Measurements from ENCODE around the gene PCDH9. TPM values are rescaled to one million over a fixed set of nuclear protein-coding genes. Genes with fewer than 3 reads are reported as not detected.

The PCDH9 gene
- total and polyA plus RNA-seq, 4 experiments from 2014 or later, result 0.08 to 0.18 (median 0.14) TPM

DNA sequence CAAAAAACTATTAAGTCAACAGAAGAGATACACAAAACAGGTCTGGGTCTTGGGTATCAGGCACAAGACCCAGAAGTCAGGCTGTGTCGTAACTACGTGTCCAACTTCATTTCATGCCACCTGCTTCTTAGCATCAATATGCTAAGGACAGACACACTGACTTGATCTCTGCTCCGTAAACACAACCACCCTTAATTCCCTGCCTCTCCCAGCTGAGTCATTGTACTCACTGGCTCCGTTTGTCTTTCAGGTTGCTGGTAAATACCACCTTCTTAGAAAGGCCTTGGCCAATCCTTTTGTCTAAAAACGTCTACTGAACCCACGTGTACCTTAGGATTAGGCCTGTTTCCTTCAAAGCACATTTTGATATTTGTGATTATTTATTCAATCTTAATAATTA lies 726.2 kb downstream of the PCDH9 start:
- ChIA-PET CTCF (ENCODE audit: partially characterized antibody) (no interaction called here), POLR2A (ENCODE audit: partially characterized antibody) (no interaction called here)
- Mint-ChIP-seq H3K4me1 (no peaks in the 10 kb centered on the region), H3K27ac (no peak overlapping the region), H3K27me3 (no peaks in the 10 kb centered on the region), H3K9me3 (peaks cover 0 to 14% (median 5%) of the 10 kb centered on the region in 8 donors), H3K4me3 (no peak overlapping the region), H3K36me3 (no peaks in the 10 kb centered on the region)
- no peak for DNase-seq
- H3K4me3 ChIP-seq (ENCODE audit: low read length in 2 of 2), result no peak overlapping the region
- H3K9me3 ChIP-seq (ENCODE audit: control insufficient read depth in 1 of 2, low read length in 2 of 2), result no peaks in the 10 kb centered on the region
- H3K4me1 ChIP-seq (ENCODE audit: insufficient read depth, low read length), result no peaks in the 10 kb centered on the region
- no peaks in the 10 kb centered on the region for H3K36me3 ChIP-seq (ENCODE audit: insufficient read depth, low read length)
- H3K27me3 ChIP-seq (ENCODE audit: insufficient read depth, low read length), result no peaks in the 10 kb centered on the region
- intact Hi-C loops (cut with micrococcal nuclease), result no loop called here
- no peak overlapping the region for H3K27ac ChIP-seq (ENCODE audit: low read depth, low read length)

DNA sequence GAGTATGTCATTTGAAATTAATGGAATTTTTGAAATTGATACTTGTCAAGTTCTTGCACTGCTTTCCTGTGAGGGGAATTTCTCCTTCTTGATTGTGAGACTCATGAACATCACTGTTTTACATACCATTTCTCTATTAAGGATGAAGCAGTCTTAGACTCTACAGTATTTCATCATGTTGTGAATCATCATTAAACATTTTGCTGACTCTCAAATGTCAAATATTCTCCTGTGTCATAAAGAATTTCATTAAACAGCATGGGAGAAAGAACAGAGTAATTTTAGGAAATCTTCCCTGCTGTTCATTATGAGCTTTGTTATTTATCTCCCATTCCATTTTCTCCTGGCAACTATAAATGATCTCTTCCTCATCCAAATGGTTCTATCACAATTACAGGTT lies 729.0 kb downstream of the PCDH9 start:
- H3K4me3 Mint-ChIP-seq, result no peak overlapping the region
- H3K27ac ChIP-seq (ENCODE audit: low read depth, low read length), result no peak overlapping the region
- intact Hi-C loops (cut with micrococcal nuclease), result no loop called here
- H3K4me1 Mint-ChIP-seq, result no peaks in the 10 kb centered on the region
- POLR2A ChIA-PET (ENCODE audit: partially characterized antibody), result no interaction called here
- no peaks in the 10 kb centered on the region for H3K27me3 ChIP-seq (ENCODE audit: insufficient read depth, low read length)
- CTCF ChIA-PET (ENCODE audit: partially characterized antibody), result no interaction called here
- DNase-seq, result no peak
- H3K9me3 ChIP-seq (ENCODE audit: control insufficient read depth in 1 of 2, low read length in 2 of 2), result no peaks in the 10 kb centered on the region
- no peak overlapping the region for H3K4me3 ChIP-seq (ENCODE audit: low read length in 2 of 2)
- peaks cover 0 to 10% (median 4%) of the 10 kb centered on the region in 8 donors for H3K9me3 Mint-ChIP-seq
- no peaks in the 10 kb centered on the region for H3K36me3 Mint-ChIP-seq
- H3K36me3 ChIP-seq (ENCODE audit: insufficient read depth, low read length), result no peaks in the 10 kb centered on the region
- H3K4me1 ChIP-seq (ENCODE audit: insufficient read depth, low read length), result no peaks in the 10 kb centered on the region
- H3K27ac Mint-ChIP-seq, result no peak overlapping the region
- H3K27me3 Mint-ChIP-seq, result no peaks in the 10 kb centered on the region

DNA sequence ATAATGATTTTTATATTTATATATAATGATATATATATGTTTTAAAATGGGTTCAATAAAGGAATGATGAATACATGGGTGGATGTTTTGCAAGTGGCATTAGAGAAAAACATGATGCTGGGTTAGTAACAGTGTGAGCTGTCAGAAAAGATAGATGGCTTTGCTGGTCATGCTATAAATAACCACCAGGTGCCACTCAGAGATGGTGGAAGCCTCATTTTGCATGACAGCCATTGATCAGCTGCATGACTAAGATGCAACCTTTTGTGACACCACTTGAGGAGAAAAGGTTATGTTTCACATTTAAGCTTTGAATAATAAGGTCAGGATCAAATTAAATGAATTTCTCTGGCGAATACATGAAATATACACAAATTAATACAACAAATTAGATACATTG lies 737.7 kb downstream of the PCDH9 start:
- Histone ChIP-seq H3K36me3 (ENCODE audit: insufficient read depth, low read length) (no peaks in the 10 kb centered on the region), H3K4me3 (ENCODE audit: low read length in 2 of 2) (no peak overlapping the region), H3K27ac (ENCODE audit: low read depth, low read length) (no peak overlapping the region), H3K4me1 (ENCODE audit: insufficient read depth, low read length) (no peaks in the 10 kb centered on the region), H3K9me3 (ENCODE audit: control insufficient read depth in 1 of 2, low read length in 2 of 2) (no peaks in the 10 kb centered on the region), H3K27me3 (ENCODE audit: insufficient read depth, low read length) (no peaks in the 10 kb centered on the region)
- no peak for DNase-seq
- no peaks in the 10 kb centered on the region for H3K27me3 Mint-ChIP-seq
- H3K9me3 Mint-ChIP-seq, result peaks cover 0 to 10% (median 4%) of the 10 kb centered on the region in 8 donors
- no peaks in the 10 kb centered on the region for H3K4me1 Mint-ChIP-seq
- no peaks in the 10 kb centered on the region for H3K36me3 Mint-ChIP-seq
- intact Hi-C loops (cut with micrococcal nuclease), result no loop called here
- H3K27ac Mint-ChIP-seq, result no peak overlapping the region
- H3K4me3 Mint-ChIP-seq, result no peak overlapping the region
- ChIA-PET POLR2A (ENCODE audit: partially characterized antibody) (no interaction called here), CTCF (ENCODE audit: partially characterized antibody) (no interaction called here)

DNA sequence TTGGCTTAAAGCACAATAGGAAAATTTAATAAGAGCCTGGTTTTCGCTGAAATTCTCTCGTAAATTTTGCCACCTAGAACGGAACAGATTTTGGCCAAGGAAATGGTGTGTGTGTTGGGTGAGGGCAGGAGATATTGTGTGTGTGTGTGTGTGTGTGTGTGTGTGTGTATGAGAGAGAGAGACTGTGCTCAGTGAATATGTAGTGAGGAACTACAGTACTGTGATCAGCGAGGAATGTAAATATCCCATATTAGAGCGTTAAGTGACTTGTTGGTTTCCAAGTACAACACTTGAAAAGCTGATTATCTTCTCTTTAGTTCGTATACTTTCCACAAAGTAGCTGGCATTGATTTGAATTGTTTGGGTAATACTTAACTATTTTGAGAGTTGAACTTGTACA lies 738.9 kb downstream of the PCDH9 start:
- Mint-ChIP-seq H3K36me3 (no peaks in the 10 kb centered on the region), H3K9me3 (peaks cover 0 to 10% (median 4%) of the 10 kb centered on the region in 8 donors), H3K27me3 (no peaks in the 10 kb centered on the region), H3K4me1 (no peaks in the 10 kb centered on the region), H3K27ac (no peak overlapping the region), H3K4me3 (no peak overlapping the region)
- Histone ChIP-seq H3K9me3 (ENCODE audit: control insufficient read depth in 1 of 2, low read length in 2 of 2) (no peaks in the 10 kb centered on the region), H3K4me1 (ENCODE audit: insufficient read depth, low read length) (no peaks in the 10 kb centered on the region), H3K27ac (ENCODE audit: low read depth, low read length) (no peak overlapping the region), H3K27me3 (ENCODE audit: insufficient read depth, low read length) (no peaks in the 10 kb centered on the region), H3K4me3 (ENCODE audit: low read length in 2 of 2) (no peak overlapping the region), H3K36me3 (ENCODE audit: insufficient read depth, low read length) (no peaks in the 10 kb centered on the region)
- POLR2A ChIA-PET (ENCODE audit: partially characterized antibody), result no interaction called here
- CTCF ChIA-PET (ENCODE audit: partially characterized antibody), result no interaction called here
- DNase-seq, result no peak
- intact Hi-C loops (cut with micrococcal nuclease), result no loop called here

DNA sequence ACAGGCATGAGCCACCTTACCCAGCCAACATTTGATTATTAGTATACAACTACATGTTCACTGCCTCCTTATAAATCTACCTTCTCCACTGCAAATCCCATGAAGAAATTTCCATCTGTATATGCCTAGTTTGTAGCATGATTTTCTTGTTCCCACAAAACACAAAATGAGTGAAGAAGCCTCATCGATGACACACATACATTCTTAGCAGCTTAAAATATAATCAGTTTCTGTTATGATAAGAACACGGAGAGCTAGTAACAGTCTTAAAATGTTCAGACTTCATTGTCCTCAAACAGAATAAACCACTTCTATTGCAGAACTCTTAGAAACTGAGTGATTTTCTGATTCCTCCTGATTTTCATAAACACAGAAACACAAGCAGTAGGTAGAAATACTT lies 740.5 kb downstream of the PCDH9 start:
- H3K27ac ChIP-seq (ENCODE audit: low read depth, low read length), result no peak overlapping the region
- Mint-ChIP-seq H3K4me3 (no peak overlapping the region), H3K36me3 (no peaks in the 10 kb centered on the region), H3K27me3 (no peaks in the 10 kb centered on the region), H3K27ac (peak overlapping the region in 1 of 7 donors; percentile 53), H3K9me3 (peaks cover 0 to 7% (median 4%) of the 10 kb centered on the region in 8 donors), H3K4me1 (no peaks in the 10 kb centered on the region)
- ChIA-PET CTCF (ENCODE audit: partially characterized antibody) (no interaction called here), POLR2A (ENCODE audit: partially characterized antibody) (no interaction called here)
- intact Hi-C loops (cut with micrococcal nuclease), result no loop called here
- no peaks in the 10 kb centered on the region for H3K27me3 ChIP-seq (ENCODE audit: insufficient read depth, low read length)
- H3K36me3 ChIP-seq (ENCODE audit: insufficient read depth, low read length), result no peaks in the 10 kb centered on the region
- H3K9me3 ChIP-seq (ENCODE audit: control insufficient read depth in 1 of 2, low read length in 2 of 2), result no peaks in the 10 kb centered on the region
- DNase-seq, result no peak
- no peak overlapping the region for H3K4me3 ChIP-seq (ENCODE audit: low read length in 2 of 2)
- H3K4me1 ChIP-seq (ENCODE audit: insufficient read depth, low read length), result no peaks in the 10 kb centered on the region

DNA sequence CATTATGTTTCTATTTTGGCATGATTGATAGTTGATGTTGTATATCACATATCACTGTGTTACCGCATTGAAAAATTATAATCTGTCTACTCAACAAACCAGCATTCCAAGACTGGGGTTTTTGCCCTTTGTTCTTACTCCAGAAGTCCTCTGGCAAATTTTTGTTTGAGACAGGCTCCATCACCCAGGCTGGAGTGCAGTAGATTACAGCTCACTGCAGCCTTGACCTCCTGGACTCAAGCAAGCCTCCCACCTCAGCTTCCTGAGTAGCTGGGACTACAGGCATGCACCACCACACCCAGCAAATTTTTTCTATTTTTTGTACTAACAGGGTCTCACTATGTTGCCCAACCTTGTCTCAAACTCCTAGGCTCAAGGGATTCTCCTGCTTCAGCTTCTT lies 741.0 kb downstream of the PCDH9 start:
- H3K9me3 Mint-ChIP-seq, result peaks cover 0 to 7% (median 3%) of the 10 kb centered on the region in 8 donors
- Histone ChIP-seq H3K4me3 (ENCODE audit: low read length in 2 of 2) (no peak overlapping the region), H3K36me3 (ENCODE audit: insufficient read depth, low read length) (no peaks in the 10 kb centered on the region), H3K9me3 (ENCODE audit: control insufficient read depth in 1 of 2, low read length in 2 of 2) (no peaks in the 10 kb centered on the region), H3K27me3 (ENCODE audit: insufficient read depth, low read length) (no peaks in the 10 kb centered on the region), H3K27ac (ENCODE audit: low read depth, low read length) (no peak overlapping the region), H3K4me1 (ENCODE audit: insufficient read depth, low read length) (no peaks in the 10 kb centered on the region)
- ChIA-PET CTCF (ENCODE audit: partially characterized antibody) (no interaction called here), POLR2A (ENCODE audit: partially characterized antibody) (no interaction called here)
- no peak overlapping the region for H3K4me3 Mint-ChIP-seq
- DNase-seq, result no peak
- no peaks in the 10 kb centered on the region for H3K27me3 Mint-ChIP-seq
- H3K36me3 Mint-ChIP-seq, result no peaks in the 10 kb centered on the region
- no peaks in the 10 kb centered on the region for H3K4me1 Mint-ChIP-seq
- intact Hi-C loops (cut with micrococcal nuclease), result no loop called here
- peak overlapping the region in 1 of 7 donors; percentile 53 for H3K27ac Mint-ChIP-seq

DNA sequence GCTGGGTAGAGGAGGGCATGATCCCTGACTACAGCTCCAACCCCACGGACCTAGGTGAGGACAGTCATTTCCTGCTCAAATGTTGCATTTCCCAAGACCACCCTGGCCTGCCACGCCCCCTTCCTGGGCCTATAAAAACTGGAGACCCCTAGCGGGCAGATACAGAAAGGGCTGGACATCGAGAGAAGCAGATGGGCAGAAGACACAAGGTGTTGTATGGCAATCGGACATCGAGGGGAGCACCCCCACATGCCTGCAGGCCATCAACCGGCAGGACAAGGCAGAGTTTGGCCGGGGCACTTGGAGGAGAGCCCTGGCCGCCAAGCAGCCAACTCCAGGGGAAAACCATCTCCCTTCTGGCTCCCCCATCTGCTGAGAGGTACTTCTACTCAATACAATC lies 746.4 kb downstream of the PCDH9 start:
- Mint-ChIP-seq H3K9me3 (peaks cover 0 to 13% (median 7%) of the 10 kb centered on the region in 8 donors), H3K36me3 (no peaks in the 10 kb centered on the region), H3K27ac (no peak overlapping the region), H3K4me1 (no peaks in the 10 kb centered on the region), H3K27me3 (no peaks in the 10 kb centered on the region), H3K4me3 (no peak overlapping the region)
- no peaks in the 10 kb centered on the region for H3K36me3 ChIP-seq (ENCODE audit: insufficient read depth, low read length)
- no peaks in the 10 kb centered on the region for H3K27me3 ChIP-seq (ENCODE audit: insufficient read depth, low read length)
- CTCF ChIA-PET (ENCODE audit: partially characterized antibody), result no interaction called here
- intact Hi-C loops (cut with micrococcal nuclease), result no loop called here
- H3K27ac ChIP-seq (ENCODE audit: low read depth, low read length), result no peak overlapping the region
- peaks cover 0 to 4% of the 10 kb centered on the region in 2 donors for H3K9me3 ChIP-seq (ENCODE audit: control insufficient read depth in 1 of 2, low read length in 2 of 2)
- H3K4me3 ChIP-seq (ENCODE audit: low read length in 2 of 2), result no peak overlapping the region
- POLR2A ChIA-PET (ENCODE audit: partially characterized antibody), result no interaction called here
- H3K4me1 ChIP-seq (ENCODE audit: insufficient read depth, low read length), result no peaks in the 10 kb centered on the region
- DNase-seq, result no peak

GRCh38 chr13:66482836-66483235 lies 747.3 kb downstream of the PCDH9 start:
- Histone ChIP-seq H3K27ac (ENCODE audit: low read depth, low read length) (no peak overlapping the region), H3K36me3 (ENCODE audit: insufficient read depth, low read length) (no peaks in the 10 kb centered on the region), H3K9me3 (ENCODE audit: control insufficient read depth in 1 of 2, low read length in 2 of 2) (peaks cover 0 to 4% of the 10 kb centered on the region in 2 donors), H3K27me3 (ENCODE audit: insufficient read depth, low read length) (no peaks in the 10 kb centered on the region), H3K4me1 (ENCODE audit: insufficient read depth, low read length) (no peaks in the 10 kb centered on the region), H3K4me3 (ENCODE audit: low read length in 2 of 2) (no peak overlapping the region)
- H3K9me3 Mint-ChIP-seq, result peaks cover 0 to 12% (median 8%) of the 10 kb centered on the region in 8 donors
- no peaks in the 10 kb centered on the region for H3K36me3 Mint-ChIP-seq
- intact Hi-C loops (cut with micrococcal nuclease), result no loop called here
- no peaks in the 10 kb centered on the region for H3K27me3 Mint-ChIP-seq
- no peaks in the 10 kb centered on the region for H3K4me1 Mint-ChIP-seq
- CTCF ChIA-PET (ENCODE audit: partially characterized antibody), result no interaction called here
- no peak for DNase-seq
- no peak overlapping the region for H3K27ac Mint-ChIP-seq
- H3K4me3 Mint-ChIP-seq, result no peak overlapping the region
- POLR2A ChIA-PET (ENCODE audit: partially characterized antibody), result no interaction called here

All from CD4-positive, alpha-beta memory T cell (primary cell).